Stimulated activated CD4-positive, alpha-beta T cell treated with anti-CD3 and anti-CD28 coated beads, Interleukin-2, amount 100 ng/mL, for 4 hours (primary cell): ENCODE data around the gene PAX8.

Experiments
- DNase-seq: peaks from one replicate; pipeline ENCODE4 v3.0.0-alpha.2; 2020; ENCODE audit warnings: low read depth

The PAX8 gene

DNA sequence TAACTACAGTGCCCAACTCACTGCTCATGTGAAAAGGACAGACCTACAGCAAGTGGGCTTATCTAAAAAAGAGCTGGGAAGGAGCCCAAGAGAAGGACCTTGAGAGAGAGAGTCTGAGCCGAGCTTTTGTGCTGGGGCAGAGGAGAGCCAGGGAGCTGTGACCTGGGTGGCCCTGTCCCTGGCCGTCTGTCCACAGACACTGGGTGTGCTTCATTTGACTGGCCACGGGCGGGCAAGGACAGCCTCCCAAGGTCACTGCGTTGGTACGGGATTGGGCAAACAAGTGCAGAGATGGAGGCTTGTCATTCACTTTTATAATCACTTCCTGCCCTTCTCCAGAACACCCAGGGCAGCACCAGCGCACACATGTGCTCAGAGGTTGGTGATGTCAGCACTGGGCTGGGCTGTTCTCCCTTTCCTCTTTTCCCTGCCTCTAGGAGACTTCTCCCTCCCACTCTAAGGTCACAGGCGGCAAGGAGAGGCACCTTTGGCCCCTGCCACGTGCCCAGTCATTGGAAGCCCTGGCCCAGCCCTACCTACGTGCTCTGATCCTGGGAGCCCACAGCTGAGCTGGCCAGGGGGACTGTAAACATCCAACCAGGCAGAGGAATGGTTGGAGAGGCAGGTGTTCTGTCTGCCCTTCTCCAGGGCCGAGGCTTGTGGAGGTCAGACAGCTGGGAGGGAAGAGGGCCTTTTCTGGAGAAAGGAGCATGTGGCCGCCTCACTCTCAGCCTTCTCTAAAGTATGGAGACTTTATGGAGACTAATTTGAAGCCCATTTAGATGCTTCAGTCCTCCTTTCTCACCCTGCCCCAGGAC lies 111.4 kb downstream of the PAX8 start:
- DNase-seq, result no peak

DNA sequence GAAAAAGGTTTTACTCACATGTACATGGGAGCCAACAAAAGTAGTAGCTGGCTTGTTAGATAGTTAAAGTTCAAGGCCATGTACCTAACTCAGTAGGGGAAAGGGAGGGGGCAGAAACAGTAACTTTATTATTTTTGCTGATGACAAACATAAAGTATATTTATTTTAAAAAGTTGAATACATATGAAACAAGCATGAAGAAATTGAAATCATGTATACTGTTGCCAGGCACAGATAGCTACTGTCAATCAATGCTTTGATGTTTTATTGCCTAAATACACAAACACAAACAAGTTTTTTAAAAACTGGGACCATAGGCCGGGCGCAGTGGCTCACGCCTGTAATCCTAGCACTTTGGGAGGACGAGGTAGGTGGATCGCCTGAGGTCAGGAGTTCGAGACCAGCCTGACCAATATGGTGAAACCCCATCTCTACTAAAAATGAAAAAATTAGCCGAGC lies 112.5 kb downstream of the PAX8 start:
- no peak for DNase-seq
